Measurements from ENCODE around the gene NGEF. TPM values are rescaled to one million over a fixed set of nuclear protein-coding genes. Genes with fewer than 3 reads are reported as not detected.

NGEF gene
- total RNA-seq, 1 donor from 2014 or later = 0.16 TPM

GRCh38 chr2:232863996-232864395 is 149.1 kb downstream of the NGEF start:
- no peak for DNase-seq
- H3K27ac ChIP-seq (replicated peaks) = no peak overlapping the region
- no peak for TF ChIP-seq CTCF (IDR thresholded peaks at IDR 0.05; ENCODE audit: borderline replicate concordance)
- intact Hi-C loops (cut with micrococcal nuclease) = no loop called here
- no peaks in the 10 kb centered on the region for H3K9me3 ChIP-seq (replicated peaks)
- no peak overlapping the region for H3K4me3 ChIP-seq
- H3K36me3 ChIP-seq = peaks cover 19% of the 10 kb centered on the region
- no peaks in the 10 kb centered on the region for H3K4me1 ChIP-seq
- no peaks in the 10 kb centered on the region for H3K27me3 ChIP-seq (ENCODE audit: low read depth)

- intact Hi-C loops (cut with micrococcal nuclease) = no loop called here
These were observed 151.7 kb downstream of the NGEF start for GRCh38 chr2:232861353-232861752.

GRCh38 chr2:232860593-232861241 is 152.3 kb downstream of the NGEF start:
- peaks cover 52% of the 10 kb centered on the region for H3K36me3 ChIP-seq
- intact Hi-C loops (cut with micrococcal nuclease) = no loop called here
- TF ChIP-seq CTCF (IDR thresholded peaks at IDR 0.05; ENCODE audit: borderline replicate concordance) = no peak

More at GRCh38 chr2:232861353-232861752, 151.7 kb downstream of the NGEF start:
- no peak for TF ChIP-seq CTCF (IDR thresholded peaks at IDR 0.05; ENCODE audit: borderline replicate concordance)
- peaks cover 45% of the 10 kb centered on the region for H3K36me3 ChIP-seq
- no peaks in the 10 kb centered on the region for H3K27me3 ChIP-seq (ENCODE audit: low read depth)
- H3K9me3 ChIP-seq (replicated peaks) = no peaks in the 10 kb centered on the region
- H3K4me1 ChIP-seq = no peaks in the 10 kb centered on the region
- no peak overlapping the region for H3K27ac ChIP-seq (replicated peaks)
- no peak overlapping the region for H3K4me3 ChIP-seq
- DNase-seq = no peak

GRCh38 chr2:232859385-232859916 is 153.6 kb downstream of the NGEF start:
- no peaks in the 10 kb centered on the region for H3K9me3 ChIP-seq (replicated peaks)
- no peak for TF ChIP-seq CTCF (IDR thresholded peaks at IDR 0.05; ENCODE audit: borderline replicate concordance)
- no peak for DNase-seq
- no peak overlapping the region for H3K4me3 ChIP-seq
- intact Hi-C loops (cut with micrococcal nuclease) = no loop called here
- no peaks in the 10 kb centered on the region for H3K4me1 ChIP-seq
- no peaks in the 10 kb centered on the region for H3K27me3 ChIP-seq (ENCODE audit: low read depth)
- no peak overlapping the region for H3K27ac ChIP-seq (replicated peaks)
- peaks cover 59% of the 10 kb centered on the region for H3K36me3 ChIP-seq

More at GRCh38 chr2:232860593-232861241, 152.3 kb downstream of the NGEF start:
- Histone ChIP-seq H3K4me3 (no peak overlapping the region), H3K9me3 (replicated peaks) (no peaks in the 10 kb centered on the region), H3K27me3 (ENCODE audit: low read depth) (no peaks in the 10 kb centered on the region), H3K4me1 (no peaks in the 10 kb centered on the region), H3K27ac (replicated peaks) (no peak overlapping the region)
- no peak for DNase-seq

- Histone ChIP-seq H3K36me3 (peaks cover 61% of the 10 kb centered on the region), H3K4me3 (no peak overlapping the region), H3K27ac (replicated peaks) (no peak overlapping the region), H3K27me3 (ENCODE audit: low read depth) (no peaks in the 10 kb centered on the region), H3K9me3 (replicated peaks) (no peaks in the 10 kb centered on the region), H3K4me1 (peaks cover 11% of the 10 kb centered on the region)
- DNase-seq = no peak
- no peak for TF ChIP-seq CTCF (IDR thresholded peaks at IDR 0.05; ENCODE audit: borderline replicate concordance)
- intact Hi-C loops (cut with micrococcal nuclease) = no loop called here
These were observed 155.9 kb downstream of the NGEF start for GRCh38 chr2:232857158-232857563.

All from left ventricle myocardium inferior (tissue), 1 donor.